Adrenal gland (tissue), 12 donors: ENCODE data around the gene AUH. TPM values are rescaled to one million over a fixed set of nuclear protein-coding genes. Genes with fewer than 3 reads are reported as not detected.

ENCODE experiments used
- DNase-seq, 7 donors: peaks; one replicate each; pipeline ENCODE4 v3.0.0-alpha.2; 2019 to 2020
- H3K27ac ChIP-seq, 5 donors: fragments of 200-600 bp; sonication (generic) in 4 of 5; 1 replicate in 3 of 5; 2 replicates in 2 of 5; pipeline versions ENCODE4 v1.5.1 to v1.8.0; 2016 to 2020; ENCODE audit warnings: mild to moderate bottlenecking in 1 of 5
- H3K27me3 ChIP-seq: fragments of 200-600 bp; 2 replicates; pipeline ENCODE4 v1.8.0; 2021
- H3K36me3 ChIP-seq, 2 donors: fragments of 200-600 bp; replicated peaks in 1 of 2; 1 replicate in 1 of 2; 2 replicates in 1 of 2; pipeline versions ENCODE4 v1.5.1 to v1.8.0; 2018 to 2022
- H3K4me1 ChIP-seq, 2 donors: fragments of 200-600 bp; replicated peaks in 1 of 2; 1 replicate in 1 of 2; 2 replicates in 1 of 2; pipeline versions ENCODE4 v1.5.1 to v1.8.0; 2018 to 2021
- H3K4me3 ChIP-seq, 4 donors: fragments of 200-600 bp; sonication (generic) in 3 of 4; one replicate each; pipeline ENCODE4 v1.5.1; 2016 to 2018
- H3K9me3 ChIP-seq, 3 donors: fragments of 200-600 bp; sonication (generic) in 1 of 3; replicated peaks in 1 of 3; 1 replicate in 2 of 3; 2 replicates in 1 of 3; pipeline versions ENCODE4 v1.5.1 to v1.8.0; 2016 to 2021
- POLR2A ChIP-seq, 2 donors: fragments of 450-650 bp; IDR thresholded peaks; one replicate each; pipeline ENCODE4 v1.6.1; 2017; ENCODE audit warnings: antibody characterized with exemption in 2 of 2, mild to moderate bottlenecking in 2 of 2, moderate library complexity in 1 of 2
- WGBS, 4 donors: extraction: QIAGEN DNeasy Blood & Tissue Kit in 2 of 4; methylation state at CpG; one replicate each; pipeline versions ENCODE4 v1.1.5 to v1.1.7; 2013 to 2017; 5-methylcytosine and 5-hydroxymethylcytosine counted together
- intact Hi-C, 2 donors: fragments of 100-400 bp; cut with DNase I; formaldehyde crosslinking; loops; one replicate each; pipeline versions ENCODE4 v1.14.1 to v1.15.0; 2022 to 2023
- polyA plus RNA-seq, 3 donors: library from polyadenylated mRNA; stranded (reverse); fragments of 200-250 nt in 2 of 3; fragments of 350-450 nt in 1 of 3; fragmentation: Illumina TruSeq in 1 of 3; extraction: RNeasy Lipid Tissue Mini Kit (QIAGEN cat#74804) in 1 of 3; gene quantifications; one replicate each; pipeline ENCODE4 v1.2.3, GENCODE V29; 2013 to 2014
- total RNA-seq, 9 donors: library from RNA; depleted of rRNA in 4 of 9; stranded (reverse); fragments of >200 nt in 4 of 9; fragments of 120-200 nt in 1 of 9; fragmentation: NEBNext Ultra II Directional in 1 of 9; extraction: Animal tissue kit (Norgen Biotek cat#: 25700) in 1 of 9; gene quantifications; one replicate each; pipeline versions ENCODE4 v1.1.0 to v1.2.4, GENCODE V29; 2013 to 2023
- TF ChIP-seq, protein P1 (sequence below), 6 experiments: fragments of 450-650 bp in 4 of 6; fragments of 200-600 bp in 2 of 6; sonication (generic) in 1 of 6; IDR thresholded peaks; 1 replicate in 5 of 6; 2 replicates in 1 of 6; pipeline versions ENCODE4 v1.5.1 to v1.8.0; 2016 to 2021; ENCODE audit warnings: antibody characterized with exemption in 6 of 6, mild to moderate bottlenecking in 2 of 6, moderate library complexity in 1 of 6
- donor health status: healthy with polysubstance abuse.
- donor health status: Bipolar disorder and iron deficiency.
- donor health status: DM: yes; HTN: yes; CAD: no.
- donor health status: DM: no; HTN: no; CAD: no.
- donor health status: DM: no; HTN: no; CAD: no.
- donor health status: DM: yes; HTN: yes; CAD: no.

AUH gene
- total and polyA plus RNA-seq, 12 donors = 41.9 to 158 (median 71.7) TPM

DNA sequence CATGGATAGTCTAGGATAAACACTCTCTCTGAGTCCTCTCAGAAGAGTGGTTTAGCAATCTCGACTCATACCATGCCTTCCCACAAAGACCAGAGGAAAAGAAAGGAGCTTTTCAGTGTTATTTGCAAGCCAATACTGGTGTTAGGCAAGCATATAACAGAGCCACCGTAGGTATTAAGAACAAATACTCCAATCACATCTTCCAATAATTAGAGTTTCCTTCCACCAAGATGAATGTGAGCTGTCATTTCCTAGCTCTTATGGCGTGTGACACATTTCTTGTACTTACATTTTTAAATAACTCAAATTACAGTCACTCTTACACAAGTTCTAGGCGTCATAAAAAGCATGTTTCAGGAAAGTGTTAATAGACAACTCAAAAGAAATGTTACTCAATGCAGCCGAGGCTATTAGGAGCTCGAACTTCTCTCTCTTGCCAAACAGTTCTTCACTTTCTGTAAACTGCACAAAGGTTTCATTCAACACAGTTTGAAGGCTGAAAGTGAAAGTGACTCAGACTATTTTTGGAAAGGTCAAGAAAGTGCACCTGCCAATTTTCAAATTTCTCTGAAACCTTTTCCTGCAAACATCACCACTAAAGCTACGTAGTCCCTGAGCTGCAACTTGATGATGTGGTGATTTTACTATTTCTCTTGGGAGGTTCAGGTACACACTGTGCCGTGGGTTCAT, 153.8 kb downstream of the AUH start:
- peaks cover 12 to 16% of the 10 kb centered on the region in 2 donors for H3K4me1 ChIP-seq
- intact Hi-C loops = no loop called here
- peak overlapping the region; percentile 59 to 87 (median 79) for H3K27ac ChIP-seq
- no peaks in the 10 kb centered on the region for H3K36me3 ChIP-seq
- TF ChIP-seq, protein P1, sequence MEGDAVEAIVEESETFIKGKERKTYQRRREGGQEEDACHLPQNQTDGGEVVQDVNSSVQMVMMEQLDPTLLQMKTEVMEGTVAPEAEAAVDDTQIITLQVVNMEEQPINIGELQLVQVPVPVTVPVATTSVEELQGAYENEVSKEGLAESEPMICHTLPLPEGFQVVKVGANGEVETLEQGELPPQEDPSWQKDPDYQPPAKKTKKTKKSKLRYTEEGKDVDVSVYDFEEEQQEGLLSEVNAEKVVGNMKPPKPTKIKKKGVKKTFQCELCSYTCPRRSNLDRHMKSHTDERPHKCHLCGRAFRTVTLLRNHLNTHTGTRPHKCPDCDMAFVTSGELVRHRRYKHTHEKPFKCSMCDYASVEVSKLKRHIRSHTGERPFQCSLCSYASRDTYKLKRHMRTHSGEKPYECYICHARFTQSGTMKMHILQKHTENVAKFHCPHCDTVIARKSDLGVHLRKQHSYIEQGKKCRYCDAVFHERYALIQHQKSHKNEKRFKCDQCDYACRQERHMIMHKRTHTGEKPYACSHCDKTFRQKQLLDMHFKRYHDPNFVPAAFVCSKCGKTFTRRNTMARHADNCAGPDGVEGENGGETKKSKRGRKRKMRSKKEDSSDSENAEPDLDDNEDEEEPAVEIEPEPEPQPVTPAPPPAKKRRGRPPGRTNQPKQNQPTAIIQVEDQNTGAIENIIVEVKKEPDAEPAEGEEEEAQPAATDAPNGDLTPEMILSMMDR (IDR thresholded peaks at IDR 0.05) = no peak
- TF ChIP-seq POLR2A (IDR thresholded peaks at IDR 0.05) = peak in 1 of 2 donors; percentile 21
- peak overlapping the region in 1 of 4 donors; percentile 4 for H3K4me3 ChIP-seq
- 17 to 27% (median 21%) methylated on average over 8 of the region's 8 CpGs for WGBS, 4 donors
- no peaks in the 10 kb centered on the region for H3K27me3 ChIP-seq
- H3K9me3 ChIP-seq = peaks cover 0 to 4% (median 0%) of the 10 kb centered on the region in 3 donors
- DNase-seq = peak in 2 of 7 donors; percentile 35 to 46

DNA sequence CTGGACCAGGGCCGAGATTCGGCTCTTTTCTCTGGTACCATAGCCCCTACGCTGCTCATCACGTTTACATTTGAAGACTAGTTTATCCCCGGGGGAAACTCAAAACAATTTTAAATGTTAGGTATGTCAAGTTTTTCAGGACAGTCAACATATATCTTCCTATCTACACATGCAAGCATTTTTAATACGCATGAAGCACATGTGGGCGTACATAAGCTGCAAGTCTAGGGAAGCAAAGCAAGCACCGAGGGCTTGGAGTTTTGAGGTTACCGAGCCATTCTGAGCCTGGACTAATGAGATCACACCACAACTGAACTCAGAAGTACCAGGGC, 154.4 kb downstream of the AUH start:
- Histone ChIP-seq H3K9me3 (peaks cover 0 to 5% (median 0%) of the 10 kb centered on the region in 3 donors), H3K27me3 (no peaks in the 10 kb centered on the region), H3K4me3 (no peak overlapping the region), H3K27ac (peak overlapping the region in 4 of 5 donors; percentile 75 to 87 (median 81)), H3K36me3 (no peaks in the 10 kb centered on the region), H3K4me1 (peaks cover 12 to 16% of the 10 kb centered on the region in 2 donors)
- no peak for DNase-seq
- WGBS, 4 donors = 93 to 96% (median 94%) methylated on average over 9 of the region's 9 CpGs
- intact Hi-C loops = no loop called here
- no peak for TF ChIP-seq POLR2A (IDR thresholded peaks at IDR 0.05)
- TF ChIP-seq, protein P1 (IDR thresholded peaks at IDR 0.05) = no peak

DNA sequence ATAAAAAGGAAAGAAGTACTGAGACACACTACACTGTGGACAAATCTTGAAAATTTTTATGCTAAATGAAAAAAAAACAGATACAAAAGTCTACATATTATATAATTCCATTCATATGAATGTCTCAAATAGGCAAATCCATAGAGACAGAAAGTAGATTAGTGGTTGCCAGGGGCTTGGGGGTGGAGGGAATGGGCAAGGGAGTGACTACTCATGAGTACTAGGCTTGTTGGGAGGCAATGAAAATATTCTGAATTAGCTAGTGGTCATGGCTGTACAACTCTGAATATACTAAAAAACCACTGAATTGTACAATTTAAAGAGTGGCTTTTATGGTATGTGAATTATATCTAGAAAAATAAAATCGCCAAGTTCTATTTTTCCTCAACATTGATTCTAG, 154.9 kb downstream of the AUH start:
- intact Hi-C loops = no loop called here
- H3K9me3 ChIP-seq = peaks cover 0 to 9% (median 0%) of the 10 kb centered on the region in 3 donors
- peak overlapping the region in 1 of 5 donors; percentile 83 for H3K27ac ChIP-seq
- TF ChIP-seq, protein P1 (IDR thresholded peaks at IDR 0.05) = no peak
- no peak for TF ChIP-seq POLR2A (IDR thresholded peaks at IDR 0.05)
- H3K27me3 ChIP-seq = no peaks in the 10 kb centered on the region
- WGBS, 4 donors = 93 to 100% (median 98%) methylated on average over 1 of the region's 1 CpG
- H3K4me1 ChIP-seq = peaks cover 12 to 16% of the 10 kb centered on the region in 2 donors
- H3K4me3 ChIP-seq = no peak overlapping the region
- no peaks in the 10 kb centered on the region for H3K36me3 ChIP-seq
- DNase-seq = no peak

DNA sequence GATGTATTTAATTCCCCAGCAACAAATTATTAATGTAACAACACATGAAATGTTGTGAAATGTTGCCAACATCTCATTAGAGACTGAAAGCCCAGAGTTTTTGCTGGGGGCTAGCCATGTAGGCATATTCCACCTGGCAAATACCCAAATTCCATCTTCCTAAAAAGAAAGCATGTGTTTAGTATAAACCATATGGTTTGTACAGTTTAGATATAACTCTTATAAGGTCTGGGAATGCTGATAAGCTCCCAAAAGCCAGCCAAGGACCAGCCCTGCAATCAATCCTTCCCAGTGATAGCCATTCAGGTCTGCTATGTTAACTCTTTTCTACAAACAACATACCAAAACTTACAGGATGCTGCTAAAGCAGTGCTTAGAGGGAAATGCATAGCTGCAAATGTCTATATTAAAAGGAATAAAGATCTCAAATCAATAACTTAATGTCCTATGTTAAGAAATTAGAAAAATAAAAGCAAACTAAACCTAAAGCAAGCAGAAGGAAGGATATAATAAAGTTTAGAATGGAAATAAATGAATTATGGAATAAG, 158.9 kb downstream of the AUH start:
- Histone ChIP-seq H3K9me3 (peaks cover 0 to 16% (median 0%) of the 10 kb centered on the region in 3 donors), H3K27me3 (no peaks in the 10 kb centered on the region), H3K36me3 (no peaks in the 10 kb centered on the region), H3K27ac (no peak overlapping the region), H3K4me1 (peaks cover 14 to 25% of the 10 kb centered on the region in 2 donors), H3K4me3 (no peak overlapping the region)
- no peak for TF ChIP-seq POLR2A (IDR thresholded peaks at IDR 0.05)
- TF ChIP-seq, protein P1 (IDR thresholded peaks at IDR 0.05) = no peak
- no peak for DNase-seq
- intact Hi-C loops = no loop called here
